HG03108 (cell line): ENCODE measurements around the gene PRAMEF7.
"Not testable (repeated sequence)": the region's sequence is repeated elsewhere in the genome, so short reads cannot be mapped to it uniquely, and the experiment has no call there.

ENCODE experiments used
- ATAC-seq: cut with Tn5 transposase; IDR thresholded peaks from one replicate; pipeline ENCODE4 v1.9.1; 2021; ENCODE audit warnings: moderate library complexity; ENCODE audit not compliant: unreplicated experiment

The PRAMEF7 gene

GRCh38 chr1:12916310-12916709 is at the start of gene PRAMEF7:
Gene PRAMEF7, plus strand, starts transcription at chr1:12916610. Its CDS starts 1,083 bp downstream, at chr1:12917693.
- not testable (repeated sequence) for ATAC-seq

DNA sequence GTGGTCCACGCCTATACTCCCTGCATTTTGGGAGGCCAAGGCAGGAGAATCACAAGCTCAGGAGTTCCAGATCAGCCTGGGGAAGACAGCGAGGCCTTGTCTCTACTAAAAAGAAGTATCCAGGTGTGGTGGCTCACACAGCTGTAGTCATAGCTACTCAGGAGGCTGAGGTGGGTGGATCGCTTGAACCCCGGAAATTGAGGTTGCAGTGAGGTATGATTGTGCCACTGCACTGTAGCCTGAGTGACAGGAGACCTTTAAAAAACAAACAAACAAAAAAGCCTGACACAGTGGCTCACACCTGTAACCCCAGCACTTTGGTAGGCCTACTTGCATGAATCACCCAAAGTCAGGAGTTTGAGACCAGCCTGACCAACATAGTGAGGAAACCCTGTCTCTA is 38.0 kb upstream of the PRAMEF7 start:
- not testable (repeated sequence) for ATAC-seq

DNA sequence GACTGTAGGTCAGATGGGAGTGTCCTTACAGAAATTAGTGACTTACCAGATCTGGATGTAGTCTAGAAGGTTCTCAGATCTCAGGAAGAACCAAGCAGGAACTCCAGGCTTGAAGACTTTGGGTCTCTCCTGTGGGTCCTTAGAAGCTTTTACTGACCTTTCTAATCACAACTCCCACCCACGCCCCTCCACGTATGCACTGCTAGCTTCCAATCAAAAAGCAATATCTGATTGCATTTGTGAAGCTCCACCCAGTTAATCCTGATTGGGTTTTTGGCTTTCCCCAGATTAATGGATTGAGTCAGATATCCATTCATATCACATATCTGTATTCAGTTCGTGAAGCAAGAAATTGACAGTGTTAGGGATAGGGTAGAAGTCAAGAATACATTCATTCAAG is 30.3 kb upstream of the PRAMEF7 start, which contains the start of gene PRAMEF4:
PRAMEF4 (minus strand) TSS at position 101 of the 400 bp plus-strand sequence. CDS start 2,807 bp downstream, outside the sequence.
- not testable (repeated sequence) for ATAC-seq

DNA sequence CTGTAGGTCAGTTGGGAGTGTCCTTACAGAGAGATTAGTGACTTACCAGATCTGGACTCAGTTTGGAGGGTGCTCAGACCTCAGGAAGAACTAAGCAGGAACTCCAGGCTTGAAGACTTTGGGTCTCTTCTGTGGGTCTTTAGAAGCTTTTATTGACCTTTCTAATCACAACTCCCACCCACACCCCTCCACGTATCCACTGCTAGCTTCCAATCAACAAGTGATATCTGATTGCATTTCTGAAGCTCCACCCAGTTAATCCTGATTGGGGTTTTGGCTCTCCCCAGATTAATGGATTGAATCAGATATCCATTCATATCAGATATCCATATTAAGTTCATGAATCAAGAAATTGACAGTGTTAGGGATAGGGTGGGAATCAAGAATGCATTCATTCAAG is 18.2 kb upstream of the PRAMEF7 start, which contains the start of gene PRAMEF10:
PRAMEF10 (minus strand) TSS at position 101 of the 400 bp plus-strand sequence. CDS start 2,423 bp downstream, outside the sequence.
- ATAC-seq: not testable (repeated sequence)

DNA sequence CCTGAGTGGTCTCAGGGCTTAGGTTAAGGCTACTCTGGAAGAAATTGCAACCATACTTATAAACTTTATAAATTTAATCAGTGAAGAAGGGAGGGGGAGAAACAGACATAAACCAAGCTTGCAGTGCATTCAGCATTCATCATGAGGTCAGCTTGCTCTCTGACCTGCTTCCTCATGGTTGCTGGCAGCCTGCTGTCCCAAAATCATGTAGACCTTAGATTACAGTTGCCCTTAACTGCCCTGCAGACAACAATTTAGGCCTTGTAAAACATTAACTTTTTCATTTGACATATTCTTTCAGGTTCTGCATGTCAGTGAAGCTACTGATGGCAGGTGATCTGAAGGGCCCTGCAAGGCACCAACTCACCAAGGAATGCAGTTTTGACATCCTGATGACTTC is 17.2 kb upstream of the PRAMEF7 start:
- not testable (repeated sequence) for ATAC-seq

DNA sequence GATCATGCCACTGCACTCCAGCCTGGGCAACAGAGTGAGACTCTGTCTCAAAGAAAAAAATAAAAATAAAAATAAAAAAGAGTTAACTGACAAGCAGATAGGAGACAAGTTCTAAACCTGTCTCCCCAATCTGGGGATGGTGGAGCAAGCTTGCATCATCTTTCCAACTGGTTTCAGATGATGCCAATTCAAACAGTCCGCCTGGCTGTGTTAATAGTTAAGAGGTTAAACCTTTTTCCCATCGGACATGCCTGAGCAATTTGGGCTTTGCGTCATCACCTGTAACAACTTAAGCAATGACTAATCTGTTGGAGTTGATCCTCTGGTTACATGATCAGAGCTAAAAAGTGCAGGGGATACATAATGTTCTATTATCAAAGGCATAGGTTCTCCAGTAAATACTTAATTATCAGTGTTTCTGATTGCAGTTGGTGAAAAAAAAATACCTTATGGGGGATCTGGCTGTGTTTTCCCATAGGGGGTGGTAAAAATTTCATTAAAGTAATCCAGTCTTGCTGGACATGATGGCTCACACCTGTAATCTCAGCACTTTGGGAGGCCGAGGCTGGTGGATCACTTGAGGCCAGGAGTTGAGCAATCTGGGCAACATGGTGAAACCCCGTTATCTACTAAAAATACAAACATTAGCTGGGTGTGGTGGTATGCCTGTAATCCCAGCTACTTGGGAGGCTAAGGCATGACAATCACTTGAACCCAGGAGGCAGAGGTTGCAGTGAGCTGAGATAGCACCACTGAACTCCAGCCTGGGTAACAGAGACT is 12.4 kb upstream of the PRAMEF7 start:
- ATAC-seq: not testable (repeated sequence)

DNA sequence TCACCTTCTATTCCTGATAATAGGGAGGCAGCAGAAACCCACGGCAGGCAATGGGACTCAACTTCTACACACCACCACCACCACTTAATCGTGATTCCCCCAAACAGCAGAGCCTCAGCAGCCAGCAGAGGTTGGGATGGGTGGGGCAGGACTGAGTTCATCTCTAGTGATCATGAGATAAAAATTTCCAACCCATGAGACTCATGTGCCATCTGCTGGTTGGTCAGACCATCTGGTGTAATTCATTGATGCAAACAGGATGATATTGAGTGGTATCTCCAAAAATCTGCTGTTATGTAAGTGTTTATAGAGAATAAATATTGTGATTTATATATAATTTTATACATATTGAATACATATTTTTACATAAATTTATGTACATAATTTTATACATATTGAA is 5.3 kb downstream of the PRAMEF7 start:
- not testable (repeated sequence) for ATAC-seq

DNA sequence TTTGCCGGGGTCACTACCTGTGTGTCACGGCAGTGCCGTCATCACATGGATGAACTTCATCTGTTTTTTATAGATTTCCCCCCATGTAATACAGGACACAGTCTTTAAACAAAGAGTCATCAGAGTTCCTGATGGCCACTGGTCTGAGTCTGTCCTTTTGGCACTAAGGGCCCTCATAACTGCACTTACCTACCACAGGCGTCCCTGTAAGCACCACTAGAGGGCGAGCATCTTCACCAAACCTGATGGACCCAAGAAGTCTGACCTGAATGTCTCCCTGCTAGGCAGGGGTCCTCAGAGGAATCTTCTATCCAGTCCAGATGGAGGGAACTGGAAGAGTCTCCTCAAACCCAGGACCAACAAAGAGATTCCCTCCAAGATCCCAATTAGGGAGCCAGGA is 8.0 kb downstream of the PRAMEF7 start:
- not testable (repeated sequence) for ATAC-seq

- ATAC-seq: not testable (repeated sequence)
These were observed 31.1 kb downstream of the PRAMEF7 start, which contains the start of gene PRAMEF6 for GRCh38 chr1:12947480-12947879. Gene PRAMEF6, minus strand, starts transcription at chr1:12947580. Its CDS starts 5,062 bp downstream, at chr1:12942518.
